Measurements from ENCODE around the gene FAM107B.
"Not testable (repeated sequence)": the region's sequence is repeated elsewhere in the genome, so short reads cannot be mapped to it uniquely, and the experiment has no call there.

The FAM107B gene

GRCh38 chr10:14664345-14664744 lies 110.4 kb downstream of the FAM107B start:
- no peak overlapping the region for H3K27ac Mint-ChIP-seq
- no peaks in the 10 kb centered on the region for H3K36me3 Mint-ChIP-seq (ENCODE audit: low read depth)
- DNase-seq, result no peak
- H3K4me3 Mint-ChIP-seq, result no peak overlapping the region
- no peaks in the 10 kb centered on the region for H3K4me1 Mint-ChIP-seq
- H3K27me3 Mint-ChIP-seq (ENCODE audit: low read depth, poor library complexity), result no peaks in the 10 kb centered on the region
- TF ChIP-seq CTCF (IDR thresholded peaks at IDR 0.05), result no peak
- peaks cover 6% of the 10 kb centered on the region for H3K9me3 Mint-ChIP-seq

- H3K4me3 Mint-ChIP-seq, result no peak overlapping the region
- H3K27ac Mint-ChIP-seq, result no peak overlapping the region
- H3K4me1 Mint-ChIP-seq, result no peaks in the 10 kb centered on the region
These were observed 112.9 kb downstream of the FAM107B start for GRCh38 chr10:14661818-14662217.

GRCh38 chr10:14660831-14661230 lies 113.9 kb downstream of the FAM107B start:
- Mint-ChIP-seq H3K9me3 (peaks cover 10% of the 10 kb centered on the region), H3K27me3 (ENCODE audit: low read depth, poor library complexity) (no peaks in the 10 kb centered on the region), H3K36me3 (ENCODE audit: low read depth) (no peaks in the 10 kb centered on the region), H3K27ac (no peak overlapping the region), H3K4me3 (no peak overlapping the region), H3K4me1 (peaks cover 2% of the 10 kb centered on the region)
- DNase-seq, result no peak
- no peak for TF ChIP-seq CTCF (IDR thresholded peaks at IDR 0.05)

More at GRCh38 chr10:14661818-14662217, 112.9 kb downstream of the FAM107B start:
- H3K9me3 Mint-ChIP-seq, result peaks cover 13% of the 10 kb centered on the region
- H3K36me3 Mint-ChIP-seq (ENCODE audit: low read depth), result no peaks in the 10 kb centered on the region
- no peak for DNase-seq
- no peak for TF ChIP-seq CTCF (IDR thresholded peaks at IDR 0.05)
- H3K27me3 Mint-ChIP-seq (ENCODE audit: low read depth, poor library complexity), result no peaks in the 10 kb centered on the region

GRCh38 chr10:14659626-14660196 lies 115.0 kb downstream of the FAM107B start:
- H3K27ac Mint-ChIP-seq, result no peak overlapping the region
- H3K4me1 Mint-ChIP-seq, result peaks cover 13% of the 10 kb centered on the region
- no peaks in the 10 kb centered on the region for H3K36me3 Mint-ChIP-seq (ENCODE audit: low read depth)
- peaks cover 9% of the 10 kb centered on the region for H3K9me3 Mint-ChIP-seq
- H3K4me3 Mint-ChIP-seq, result no peak overlapping the region
- TF ChIP-seq CTCF (IDR thresholded peaks at IDR 0.05), result no peak
- no peaks in the 10 kb centered on the region for H3K27me3 Mint-ChIP-seq (ENCODE audit: low read depth, poor library complexity)
- no peak for DNase-seq

GRCh38 chr10:14659137-14659536 lies 115.6 kb downstream of the FAM107B start:
- H3K4me1 Mint-ChIP-seq, result peaks cover 19% of the 10 kb centered on the region
- not testable (repeated sequence) for H3K9me3 Mint-ChIP-seq; H3K36me3 Mint-ChIP-seq (ENCODE audit: low read depth); DNase-seq; H3K27me3 Mint-ChIP-seq (ENCODE audit: low read depth, poor library complexity); H3K27ac Mint-ChIP-seq; H3K4me3 Mint-ChIP-seq

- peaks cover 25% of the 10 kb centered on the region for H3K4me1 Mint-ChIP-seq
- H3K9me3 Mint-ChIP-seq, result peaks cover 9% of the 10 kb centered on the region
- DNase-seq, result no peak
- H3K27me3 Mint-ChIP-seq (ENCODE audit: low read depth, poor library complexity), result no peaks in the 10 kb centered on the region
- no peak for TF ChIP-seq CTCF (IDR thresholded peaks at IDR 0.05)
- no peaks in the 10 kb centered on the region for H3K36me3 Mint-ChIP-seq (ENCODE audit: low read depth)
- H3K27ac Mint-ChIP-seq, result no peak overlapping the region
- H3K4me3 Mint-ChIP-seq, result no peak overlapping the region
These were observed 116.2 kb downstream of the FAM107B start for GRCh38 chr10:14658331-14659127.
